A549 (cell line): ENCODE results near the gene THSD7A. TPM values are rescaled to one million over a fixed set of nuclear protein-coding genes. Genes with fewer than 3 reads are reported as not detected.
A peak's percentile ranks its signal among the peaks of the same experiment; 100 is the strongest.

Source experiments
- ATAC-seq, 2 experiments: fragments of 200-7000 bp in 1 of 2; fragments of >200 bp in 1 of 2; cut with Nextera tagmentation in 1 of 2; cut with Tn5 transposase in 1 of 2; 3 replicates each; pipeline versions ENCODE4 v1.8.0 to v1.9.1; 2018 to 2020; ENCODE audit warnings: mild to moderate bottlenecking in 1 of 2, moderate library complexity in 1 of 2
- CTCF ChIA-PET: fragments of 300-600 bp; sonication (Branson Sonifier 250); formaldehyde crosslinking; extraction: SDS; loops from one replicate; lab custom pipeline; 2021; ENCODE audit warnings: antibody characterized with exemption, inconsistent platforms; lab: Yijun Ruan, JAX
- POLR2A ChIA-PET: fragments of 350-600 bp; formaldehyde crosslinking; extraction: SDS; loops from one replicate; lab custom pipeline; 2021; ENCODE audit warnings: antibody characterized with exemption, inconsistent platforms; lab: Yijun Ruan, JAX
- DNase-seq, 2 experiments: peaks; one replicate each; pipeline versions ENCODE4 v3.0.0 to v3.0.0-alpha.2; 2011 to 2016; ENCODE audit warnings: low read depth in 1 of 2, low spot score in 1 of 2
- FAIRE-seq: peaks from 2 replicates; lab custom pipeline; 2011; peaks lifted over from hg19 to GRCh38; lab: Jason Lieb, UNC
- H3K27ac ChIP-seq, 2 experiments: fragments of >200 bp; sonication (Bioruptor Twin); formaldehyde crosslinking; 3 replicates each; pipeline ENCODE4 v1.5.1; 2016 to 2017
- H3K4me1 ChIP-seq: fragments of >200 bp; sonication (Bioruptor Twin); formaldehyde crosslinking; 3 replicates; pipeline ENCODE4 v1.6.1; 2016
- H3K4me2 ChIP-seq: fragments of >200 bp; sonication (Bioruptor Twin); formaldehyde crosslinking; 3 replicates; pipeline ENCODE4 v1.6.1; 2016
- H3K4me3 ChIP-seq: fragments of >200 bp; sonication (Bioruptor Twin); formaldehyde crosslinking; 3 replicates; pipeline ENCODE4 v1.5.1; 2016
- H3K9me3 ChIP-seq: fragments of >200 bp; sonication (Bioruptor Twin); formaldehyde crosslinking; 3 replicates; pipeline ENCODE4 v1.6.1; 2016
- ATOH8 ChIP-seq: fragments of 250-450 bp; sonication (Bioruptor Pico); IDR thresholded peaks from 2 replicates; pipeline ENCODE4 v1.5.0; 2020; ENCODE audit warnings: low read depth, mild to moderate bottlenecking, moderate library complexity
- BHLHE40 ChIP-seq: IDR thresholded peaks from 2 replicates; pipeline ENCODE4 v1.6.1; 2012; ENCODE audit warnings: low read depth, low read length, inconsistent platforms
- CBX2 ChIP-seq: fragments of 200-600 bp; sonication (generic); IDR thresholded peaks from 2 replicates; pipeline ENCODE4 v1.6.1; 2016; ENCODE audit warnings: low read depth, mild to moderate bottlenecking, borderline replicate concordance
- CHD2 ChIP-seq: fragments of 150-350 bp; IDR thresholded peaks from 2 replicates; pipeline ENCODE4 v1.6.1; 2014; ENCODE audit warnings: low read length; ENCODE audit not compliant: partially characterized antibody
- E2F6 ChIP-seq: IDR thresholded peaks from 2 replicates; pipeline ENCODE4 v1.6.1; 2012; ENCODE audit warnings: low read depth, borderline replicate concordance
- EHF ChIP-seq: fragments of 250-450 bp; sonication (Bioruptor Pico); IDR thresholded peaks from 2 replicates; pipeline ENCODE4 v1.5.0; 2020; ENCODE audit warnings: mild to moderate bottlenecking
- EP300 ChIP-seq, 2 experiments: fragments of >200 bp; sonication (Bioruptor Twin); formaldehyde crosslinking; IDR thresholded peaks; 2 replicates in 1 of 2; 3 replicates in 1 of 2; pipeline ENCODE4 v1.6.1; 2016 to 2017
- FOXS1 ChIP-seq: fragments of 250-450 bp; sonication (Bioruptor Pico); IDR thresholded peaks from 2 replicates; pipeline ENCODE4 v1.5.0; 2020; ENCODE audit warnings: mild to moderate bottlenecking, moderate library complexity
- GATA3 ChIP-seq: IDR thresholded peaks from 2 replicates; pipeline ENCODE4 v1.6.1; 2012; ENCODE audit warnings: borderline replicate concordance
- HES2 ChIP-seq: fragments of >200 bp; sonication (Bioruptor Twin); formaldehyde crosslinking; IDR thresholded peaks from 2 replicates; pipeline ENCODE4 v1.6.1; 2016
- HEYL ChIP-seq: fragments of 250-450 bp; sonication (Bioruptor Pico); IDR thresholded peaks from 2 replicates; pipeline ENCODE4 v1.8.0; 2021; ENCODE audit warnings: mild to moderate bottlenecking, moderate library complexity
- HOXA7 ChIP-seq: fragments of 250-450 bp; sonication (Bioruptor Pico); IDR thresholded peaks from 2 replicates; pipeline ENCODE4 v1.5.0; 2020; ENCODE audit warnings: mild to moderate bottlenecking, moderate library complexity
- MAFK ChIP-seq: fragments of 450-650 bp; IDR thresholded peaks from 2 replicates; pipeline ENCODE4 v1.6.1; 2014; ENCODE audit not compliant: partially characterized antibody
- NR3C1 ChIP-seq: fragments of >200 bp; sonication (Bioruptor Twin); formaldehyde crosslinking; IDR thresholded peaks from 3 replicates; pipeline ENCODE4 v1.6.1; 2017
- RARB ChIP-seq: fragments of 250-450 bp; sonication (Bioruptor Pico); IDR thresholded peaks from 2 replicates; pipeline ENCODE4 v1.8.0; 2021; ENCODE audit warnings: mild to moderate bottlenecking, moderate library complexity
- REST ChIP-seq: fragments of 200-600 bp; sonication (generic); IDR thresholded peaks from 2 replicates; pipeline ENCODE4 v1.6.1; 2016; ENCODE audit warnings: antibody characterized with exemption, mild to moderate bottlenecking, moderate library complexity
- TP53 ChIP-seq: fragments of 250-450 bp; sonication (Bioruptor Pico); IDR thresholded peaks from 2 replicates; pipeline ENCODE4 v1.5.0; 2021; ENCODE audit warnings: mild to moderate bottlenecking, moderate library complexity
- ZFP36 ChIP-seq: fragments of 450-650 bp; IDR thresholded peaks from 2 replicates; pipeline ENCODE4 v1.6.1; 2014; ENCODE audit warnings: borderline replicate concordance; ENCODE audit not compliant: partially characterized antibody
- WGBS: methylation state at CpG from one replicate; pipeline ENCODE4 v1.1.6; 2017; ENCODE audit errors: missing lambda C conversion rate; 5-methylcytosine and 5-hydroxymethylcytosine counted together
- polyA plus RNA-seq, 4 experiments: library from polyadenylated mRNA; depleted of rRNA in 3 of 4; stranded (reverse); fragments of >200 nt; fragmentation: RNase III in 1 of 4; extraction: RNeasy Plus Mini Kit Qiagen cat#74134 plus additional on column Dnase treatment in 1 of 4; gene quantifications; 2 replicates in 3 of 4; 3 replicates in 1 of 4; pipeline ENCODE4 v1.2.3, GENCODE V29; 2011 to 2017

THSD7A gene
- polyA plus RNA-seq, 2 of the 4 experiments (the other 2 are of a cell fraction), result 5.7 to 11.8 TPM

GRCh38 chr7:11875635-11876034, 43.6 kb upstream of the THSD7A start:
- FAIRE-seq (no peak), DNase-seq (no peak), ATAC-seq (no peak)
- Histone ChIP-seq H3K9me3 (peaks cover 3% of the 10 kb centered on the region; the same call in 1 of the 3 replicates), H3K27ac (no peak overlapping the region), H3K4me2 (no peak overlapping the region), H3K4me1 (no peaks in the 10 kb centered on the region), H3K4me3 (no peak overlapping the region)
- TF ChIP-seq CBX2 (no peak), EP300 (IDR thresholded peaks at IDR 0.05) (no peak), FOXS1 (CRISPR knock-in tag) (no peak), TP53 (CRISPR knock-in tag) (no peak), E2F6 (no peak), CHD2 (no peak), BHLHE40 (no peak), ATOH8 (CRISPR knock-in tag) (no peak), EHF (CRISPR knock-in tag) (no peak), HOXA7 (CRISPR knock-in tag) (no peak), ZFP36 (no peak), GATA3 (no peak), HES2 (no peak), MAFK (no peak), REST (no peak), NR3C1 (no peak)
- ChIA-PET POLR2A (no interaction called here), CTCF (interaction anchor here (1.0 kb wide), 1 partner anchor 40 kb away, joined by 3 read pairs; no protein-coding TSS in a partner anchor)
- 36% methylated on average over 1 of the region's 1 CpG for WGBS

- WGBS, result 7% methylated on average over 2 of the region's 2 CpGs
- H3K9me3 ChIP-seq, result peaks cover 24% of the 10 kb centered on the region; the same call in 2 of the 3 replicates
- ATAC-seq, result no peak
- CTCF ChIA-PET, result no interaction called here
- H3K4me2 ChIP-seq, result no peak overlapping the region
- H3K4me3 ChIP-seq, result no peak overlapping the region
- H3K4me1 ChIP-seq, result no peaks in the 10 kb centered on the region
- FAIRE-seq, result no peak
- H3K27ac ChIP-seq, result no peak overlapping the region
- DNase-seq, result no peak
- POLR2A ChIA-PET, result no interaction called here
- TF ChIP-seq ZFP36 (peak; percentile 70), RARB (CRISPR knock-in tag) (no peak), HEYL (no peak), ATOH8 (CRISPR knock-in tag) (no peak), EP300 (IDR thresholded peaks at IDR 0.05) (no peak)
Measured at GRCh38 chr7:11865671-11866070, 33.7 kb upstream of the THSD7A start.
